ENCODE data around the gene MRPL49. TPM values are rescaled to one million over a fixed set of nuclear protein-coding genes. Genes with fewer than 3 reads are reported as not detected.
A peak's percentile ranks its signal among the peaks of the same experiment; 100 is the strongest.

MRPL49 gene
- total RNA-seq, 4 donors from 2014 or later, result 10.5 to 119 (median 60.9) TPM

DNA sequence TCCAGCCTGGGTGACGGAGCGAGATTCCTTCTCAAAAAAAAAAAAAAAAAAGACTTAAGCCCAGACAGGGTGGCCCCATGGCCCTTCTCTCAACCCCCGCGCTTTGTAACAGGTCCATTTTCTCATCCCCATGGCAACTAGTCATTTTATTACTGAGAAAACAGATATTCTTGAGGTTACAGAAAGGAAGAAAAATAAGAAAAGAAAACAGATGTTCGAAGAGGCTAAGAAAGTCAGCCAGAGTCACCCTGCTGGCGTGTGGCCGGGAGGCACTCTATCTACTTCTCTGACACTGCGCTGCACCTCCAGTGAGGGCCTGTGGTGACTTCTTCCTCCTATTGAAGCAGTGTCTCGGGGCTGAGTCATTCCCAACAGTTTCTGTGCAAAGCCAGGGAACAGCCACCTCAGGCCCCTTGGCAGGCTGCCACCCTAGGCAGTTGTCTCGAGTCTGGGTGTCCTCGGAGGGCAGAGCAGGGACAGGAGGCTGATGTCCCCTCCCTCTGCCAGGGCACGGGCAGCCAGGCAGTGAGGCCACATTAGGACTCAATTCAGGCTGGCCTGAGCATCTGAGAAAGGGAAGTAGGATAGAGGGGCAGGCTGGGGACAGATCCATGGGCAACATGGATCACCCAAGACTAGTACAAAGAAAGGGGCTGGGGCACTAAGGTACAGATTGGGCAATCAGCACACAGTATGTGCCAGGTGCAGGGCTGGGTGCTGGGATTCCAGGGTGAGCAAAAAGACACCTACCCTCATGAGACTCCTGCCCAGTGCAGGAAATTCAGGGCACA, 28.6 kb downstream of the MRPL49 start:
- no peaks in the 10 kb centered on the region for H3K36me3 ChIP-seq
- H3K9me3 ChIP-seq, result no peaks in the 10 kb centered on the region
- DNase-seq, result peak; percentile 89
- peaks cover 8 to 15% (median 10%) of the 10 kb centered on the region in 4 donors for H3K4me1 ChIP-seq
- 29 to 60% methylated on average over 2 to 12 of the region's 12 CpGs for WGBS, 2 donors (ENCODE audit: low coverage in 1 of 2)
- no peak overlapping the region for H3K4me3 ChIP-seq
- peak overlapping the region; percentile 63 to 78 (median 70) for H3K27ac ChIP-seq
- intact Hi-C loops (cut with DNase I; ENCODE audit: low total_unique reads) (no loop called here), in situ Hi-C loops (cut with MboI; ENCODE audit: low pct_ligation_motif_present in 1 of 4, low pct_unique_long_range_greater_than_20kb in 1 of 4, low sequenced_read_pairs in 3 of 4) (no loop called here)
- H3K27me3 ChIP-seq, result no peaks in the 10 kb centered on the region
- TF ChIP-seq, protein P1, sequence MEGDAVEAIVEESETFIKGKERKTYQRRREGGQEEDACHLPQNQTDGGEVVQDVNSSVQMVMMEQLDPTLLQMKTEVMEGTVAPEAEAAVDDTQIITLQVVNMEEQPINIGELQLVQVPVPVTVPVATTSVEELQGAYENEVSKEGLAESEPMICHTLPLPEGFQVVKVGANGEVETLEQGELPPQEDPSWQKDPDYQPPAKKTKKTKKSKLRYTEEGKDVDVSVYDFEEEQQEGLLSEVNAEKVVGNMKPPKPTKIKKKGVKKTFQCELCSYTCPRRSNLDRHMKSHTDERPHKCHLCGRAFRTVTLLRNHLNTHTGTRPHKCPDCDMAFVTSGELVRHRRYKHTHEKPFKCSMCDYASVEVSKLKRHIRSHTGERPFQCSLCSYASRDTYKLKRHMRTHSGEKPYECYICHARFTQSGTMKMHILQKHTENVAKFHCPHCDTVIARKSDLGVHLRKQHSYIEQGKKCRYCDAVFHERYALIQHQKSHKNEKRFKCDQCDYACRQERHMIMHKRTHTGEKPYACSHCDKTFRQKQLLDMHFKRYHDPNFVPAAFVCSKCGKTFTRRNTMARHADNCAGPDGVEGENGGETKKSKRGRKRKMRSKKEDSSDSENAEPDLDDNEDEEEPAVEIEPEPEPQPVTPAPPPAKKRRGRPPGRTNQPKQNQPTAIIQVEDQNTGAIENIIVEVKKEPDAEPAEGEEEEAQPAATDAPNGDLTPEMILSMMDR (IDR thresholded peaks at IDR 0.05), result peak in 2 of 5 experiments; percentile 26 to 36
- TF ChIP-seq POLR2AphosphoS5 (IDR thresholded peaks at IDR 0.05) (peak in 2 of 3 donors; percentile 5 to 26), POLR2A (IDR thresholded peaks at IDR 0.05) (peak; percentile 13), EP300 (IDR thresholded peaks at IDR 0.05; ENCODE audit: low read depth) (no peak)

DNA sequence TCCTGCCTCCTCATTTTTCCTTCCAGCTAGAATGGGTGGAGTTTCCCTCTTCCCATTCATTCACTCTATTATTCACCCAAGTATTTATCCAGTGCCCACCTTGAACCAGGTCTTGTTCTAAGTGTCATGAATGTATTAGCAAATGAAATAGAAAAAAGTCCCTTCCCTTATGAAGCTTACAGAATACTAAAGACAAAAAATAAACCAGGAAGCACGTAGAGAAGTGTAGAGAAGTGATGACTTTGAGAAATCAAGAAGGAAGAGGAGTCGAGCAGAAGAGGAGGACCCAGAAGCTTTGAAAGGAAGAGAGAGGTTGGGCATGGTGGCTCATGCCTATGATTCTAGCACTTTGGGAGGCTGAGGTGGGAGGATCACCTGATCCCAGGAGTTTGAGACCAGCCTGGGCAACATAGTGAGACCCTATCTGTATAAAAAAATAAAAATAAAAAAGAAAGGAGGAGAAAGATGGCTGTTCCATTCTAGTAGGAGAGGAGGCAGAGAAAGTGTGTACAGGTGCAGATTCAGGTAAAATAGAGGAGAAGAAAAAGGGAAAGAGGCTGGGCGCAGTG, 29.3 kb downstream of the MRPL49 start:
- DNase-seq, result no peak
- no peaks in the 10 kb centered on the region for H3K36me3 ChIP-seq
- H3K27me3 ChIP-seq, result no peaks in the 10 kb centered on the region
- peaks cover 8 to 13% (median 10%) of the 10 kb centered on the region in 4 donors for H3K4me1 ChIP-seq
- no peaks in the 10 kb centered on the region for H3K9me3 ChIP-seq
- WGBS, 2 donors (ENCODE audit: low coverage in 1 of 2), result 74 to 76% methylated on average over 3 of the region's 3 CpGs
- intact Hi-C loops (cut with DNase I; ENCODE audit: low total_unique reads), result no loop called here
- no peak overlapping the region for H3K4me3 ChIP-seq
- no peak for TF ChIP-seq POLR2AphosphoS5 (IDR thresholded peaks at IDR 0.05)
- peak overlapping the region; percentile 63 to 78 (median 70) for H3K27ac ChIP-seq
- in situ Hi-C loops (cut with MboI; ENCODE audit: low pct_ligation_motif_present in 1 of 4, low pct_unique_long_range_greater_than_20kb in 1 of 4, low sequenced_read_pairs in 3 of 4), result no loop called here

DNA sequence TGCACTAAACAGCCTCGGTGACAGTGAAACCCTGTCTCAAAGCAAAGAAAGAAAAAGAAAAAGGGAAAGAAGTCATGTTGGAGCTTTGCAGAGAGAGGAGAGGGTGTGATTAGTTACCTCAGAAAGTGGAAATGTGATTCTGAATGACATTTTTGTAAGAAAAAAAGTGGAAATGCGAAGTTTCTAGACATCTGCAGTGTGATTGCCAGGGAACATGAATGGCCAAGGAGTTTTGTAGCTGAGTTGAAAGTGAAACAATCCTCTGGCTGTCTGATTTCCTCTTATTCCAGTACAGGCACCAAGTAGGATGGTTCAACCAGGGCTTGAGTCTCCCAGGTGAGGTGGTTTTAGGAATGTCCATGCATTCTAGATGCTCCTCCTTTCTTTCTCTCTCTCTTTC, 30.0 kb downstream of the MRPL49 start:
- intact Hi-C loops (cut with DNase I; ENCODE audit: low total_unique reads), result no loop called here
- H3K36me3 ChIP-seq, result no peaks in the 10 kb centered on the region
- WGBS, 2 donors (ENCODE audit: low coverage in 1 of 2), result 66 to 73% methylated on average over 2 of the region's 2 CpGs

DNA sequence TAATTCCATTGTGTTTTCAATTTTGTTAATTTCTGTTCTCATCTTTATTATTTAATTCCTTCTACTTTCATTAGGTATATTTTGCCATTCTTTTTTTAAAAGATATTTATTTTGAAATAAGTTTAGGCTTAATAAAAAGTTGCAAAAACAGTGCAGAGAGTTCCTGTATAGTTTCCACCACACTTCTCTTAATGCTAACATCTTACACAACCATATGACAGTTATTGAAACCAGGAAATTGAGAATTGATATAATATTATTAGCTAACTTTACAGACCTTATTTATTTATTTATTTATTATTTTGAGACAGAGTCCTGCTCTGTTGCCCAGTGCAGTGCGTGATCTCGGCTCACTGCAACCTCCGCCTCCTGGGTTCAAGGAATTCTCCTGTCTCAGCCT, 34.1 kb downstream of the MRPL49 start:
- Histone ChIP-seq H3K4me3 (no peak overlapping the region), H3K27ac (no peak overlapping the region), H3K9me3 (no peaks in the 10 kb centered on the region), H3K27me3 (no peaks in the 10 kb centered on the region), H3K36me3 (no peaks in the 10 kb centered on the region), H3K4me1 (peaks cover 0 to under 1% (median 0%) of the 10 kb centered on the region in 4 donors)
- intact Hi-C loops (cut with DNase I; ENCODE audit: low total_unique reads) (no loop called here), in situ Hi-C loops (cut with MboI; ENCODE audit: low pct_ligation_motif_present in 1 of 4, low pct_unique_long_range_greater_than_20kb in 1 of 4, low sequenced_read_pairs in 3 of 4) (no loop called here)
- TF ChIP-seq, protein P1 (IDR thresholded peaks at IDR 0.05), result no peak
- TF ChIP-seq POLR2AphosphoS5 (IDR thresholded peaks at IDR 0.05) (no peak), POLR2A (IDR thresholded peaks at IDR 0.05) (no peak), EP300 (IDR thresholded peaks at IDR 0.05; ENCODE audit: low read depth) (no peak)
- DNase-seq, result no peak
- 92 to 96% methylated on average over 3 of the region's 3 CpGs for WGBS, 2 donors (ENCODE audit: low coverage in 1 of 2)

More for the DNA sequence above, 30.0 kb downstream of the MRPL49 start:
- Histone ChIP-seq H3K27me3 (no peaks in the 10 kb centered on the region), H3K9me3 (no peaks in the 10 kb centered on the region), H3K4me3 (no peak overlapping the region), H3K4me1 (peaks cover 8 to 12% (median 10%) of the 10 kb centered on the region in 4 donors), H3K27ac (peak overlapping the region in 2 of 4 donors; percentile 63 to 78)
- no peak for TF ChIP-seq EP300 (IDR thresholded peaks at IDR 0.05; ENCODE audit: low read depth)
- TF ChIP-seq POLR2AphosphoS5 (IDR thresholded peaks at IDR 0.05), result no peak
- no peak for TF ChIP-seq POLR2A (IDR thresholded peaks at IDR 0.05)
- TF ChIP-seq, protein P1 (IDR thresholded peaks at IDR 0.05), result no peak
- in situ Hi-C loops (cut with MboI; ENCODE audit: low pct_ligation_motif_present in 1 of 4, low pct_unique_long_range_greater_than_20kb in 1 of 4, low sequenced_read_pairs in 3 of 4), result no loop called here
- DNase-seq, result no peak
